ENCODE data around the gene TCF7L1.

The TCF7L1 gene

GRCh38 chr2:85244828-85245227 lies 111.6 kb downstream of the TCF7L1 start:
- no peak overlapping the region for H3K4me3 ChIP-seq (replicated peaks; ENCODE audit: low read depth, low read length)
- TF ChIP-seq CTCF (IDR thresholded peaks at IDR 0.05; ENCODE audit: low read depth, low read length, missing control alignments): no peak
- no peak for DNase-seq (ENCODE audit: extremely low read depth, low read depth)

GRCh38 chr2:85245891-85246290 lies 112.7 kb downstream of the TCF7L1 start:
- DNase-seq (ENCODE audit: extremely low read depth, low read depth): no peak

GRCh38 chr2:85246348-85246747 lies 113.2 kb downstream of the TCF7L1 start:
- H3K4me3 ChIP-seq (replicated peaks; ENCODE audit: low read depth, low read length): no peak overlapping the region
- no peak for DNase-seq (ENCODE audit: extremely low read depth, low read depth)
- TF ChIP-seq CTCF (IDR thresholded peaks at IDR 0.05; ENCODE audit: low read depth, low read length, missing control alignments): no peak

More at GRCh38 chr2:85245891-85246290, 112.7 kb downstream of the TCF7L1 start:
- no peak for TF ChIP-seq CTCF (IDR thresholded peaks at IDR 0.05; ENCODE audit: low read depth, low read length, missing control alignments)
- H3K4me3 ChIP-seq (replicated peaks; ENCODE audit: low read depth, low read length): no peak overlapping the region

- no peak overlapping the region for H3K4me3 ChIP-seq (replicated peaks; ENCODE audit: low read depth, low read length)
- DNase-seq (ENCODE audit: extremely low read depth, low read depth): peak; percentile 54
- TF ChIP-seq CTCF (IDR thresholded peaks at IDR 0.05; ENCODE audit: low read depth, low read length, missing control alignments): no peak
These were observed 114.4 kb downstream of the TCF7L1 start for GRCh38 chr2:85247610-85248009.

- no peak for TF ChIP-seq CTCF (IDR thresholded peaks at IDR 0.05; ENCODE audit: low read depth, low read length, missing control alignments)
- no peak overlapping the region for H3K4me3 ChIP-seq (replicated peaks; ENCODE audit: low read depth, low read length)
- DNase-seq (ENCODE audit: extremely low read depth, low read depth): peak; percentile 75
These were observed 115.7 kb downstream of the TCF7L1 start for GRCh38 chr2:85248773-85249509.

GRCh38 chr2:85250045-85250444 lies 116.9 kb downstream of the TCF7L1 start:
- no peak overlapping the region for H3K4me3 ChIP-seq (replicated peaks; ENCODE audit: low read depth, low read length)
- DNase-seq (ENCODE audit: extremely low read depth, low read depth): no peak
- TF ChIP-seq CTCF (IDR thresholded peaks at IDR 0.05; ENCODE audit: low read depth, low read length, missing control alignments): no peak
